Measurements from ENCODE around the gene ITGAD. TPM values are rescaled to one million over a fixed set of nuclear protein-coding genes. Genes with fewer than 3 reads are reported as not detected.

The ITGAD gene
- total and polyA plus RNA-seq, 2 of the 4 experiments (the other 2 are of a cell fraction): not detected

DNA sequence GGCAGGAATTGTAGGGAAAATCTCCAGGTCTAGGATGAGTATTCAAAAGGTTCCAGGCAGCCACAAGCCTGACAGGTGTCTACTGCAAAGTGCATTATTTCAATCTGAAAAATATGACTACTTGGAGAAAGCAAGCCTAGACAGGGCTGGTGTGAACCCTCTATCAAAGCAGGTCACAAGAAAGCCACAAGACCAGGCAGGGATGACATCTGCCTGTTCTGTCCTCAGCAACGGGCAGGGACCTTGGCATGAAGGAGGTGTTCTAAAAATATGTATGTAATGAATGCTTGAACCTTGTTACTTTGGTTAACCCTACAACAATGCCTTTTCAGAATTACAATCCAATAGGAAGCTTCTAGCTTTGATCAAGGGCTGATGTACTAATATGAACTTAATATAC, 36.2 kb downstream of the ITGAD start:
- Histone ChIP-seq H3K4ac (ENCODE audit: low read depth, low read length) (no peak overlapping the region), H3K4me2 (ENCODE audit: low read depth, low read length) (no peak overlapping the region), H3K4me1 (ENCODE audit: control insufficient read depth, insufficient read depth, low read length) (no peaks in the 10 kb centered on the region), H3K27me3 (ENCODE audit: control insufficient read depth, insufficient read depth, low read length) (peaks cover 24% of the 10 kb centered on the region), H2BK120ac (ENCODE audit: low read depth, low read length) (no peak overlapping the region), H3K23ac (ENCODE audit: low read depth, low read length) (no peak overlapping the region), H3K36me3 (ENCODE audit: control insufficient read depth, insufficient read depth, low read length) (no peaks in the 10 kb centered on the region), H3K9me3 (ENCODE audit: control insufficient read depth, insufficient read depth, low read length) (no peaks in the 10 kb centered on the region; the same call in 1 of the 2 replicates), H4K91ac (ENCODE audit: insufficient read depth, low read depth, low read length) (no peak overlapping the region), H3K9ac (ENCODE audit: low read depth, low read length) (no peak overlapping the region), H3K18ac (ENCODE audit: low read depth, low read length) (no peak overlapping the region), H4K5ac (ENCODE audit: low read depth, low read length) (no peak overlapping the region), H4K20me1 (ENCODE audit: insufficient read depth, low read length) (no peaks in the 10 kb centered on the region), H3K14ac (replicated peaks; ENCODE audit: low read depth, low read length) (no peak overlapping the region), H2BK5ac (ENCODE audit: low read depth, low read length, poor library complexity, severe bottlenecking) (no peak overlapping the region), H2BK20ac (ENCODE audit: low read depth, low read length) (no peak overlapping the region), H4K8ac (ENCODE audit: low read depth in 2 of 2, low read length in 2 of 2) (no peak overlapping the region), H3K4me3 (ENCODE audit: insufficient read depth, low read depth, low read length) (no peak overlapping the region), H2BK15ac (ENCODE audit: low read depth, low read length) (no peak overlapping the region), H3K56ac (ENCODE audit: extremely low read depth, insufficient read depth, low read length) (no peak overlapping the region), H3K9me1 (ENCODE audit: insufficient read depth, low read length) (no peaks in the 10 kb centered on the region), H3K79me1 (ENCODE audit: low read depth in 1 of 2, low read length in 2 of 2) (no peaks in the 10 kb centered on the region), H2AK5ac (ENCODE audit: low read depth, low read length) (no peak overlapping the region), H2AK9ac (replicated peaks; ENCODE audit: low read depth, low read length, poor library complexity) (no peak overlapping the region), H2AFZ (replicated peaks; ENCODE audit: low read length, poor library complexity) (no peak overlapping the region), H3K27ac (ENCODE audit: insufficient read depth, low read length) (no peak overlapping the region)
- no peak for DNase-seq
- no TSS peak for BruUV-seq (replicated peaks)
- intact Hi-C loops (cut with micrococcal nuclease): no loop called here
- ATAC-seq (ENCODE audit: low read depth): no peak
- dilution Hi-C loops (cut with HindIII; ENCODE audit: low sequenced_read_pairs, unreplicated experiment): no loop called here
- CTCF ChIA-PET: interaction anchor here (1.1 to 1.2 kb wide), 2 partner anchors 12 to 23 kb away, joined by 3 read pairs; no protein-coding TSS in a partner anchor
- TF ChIP-seq, protein P1, sequence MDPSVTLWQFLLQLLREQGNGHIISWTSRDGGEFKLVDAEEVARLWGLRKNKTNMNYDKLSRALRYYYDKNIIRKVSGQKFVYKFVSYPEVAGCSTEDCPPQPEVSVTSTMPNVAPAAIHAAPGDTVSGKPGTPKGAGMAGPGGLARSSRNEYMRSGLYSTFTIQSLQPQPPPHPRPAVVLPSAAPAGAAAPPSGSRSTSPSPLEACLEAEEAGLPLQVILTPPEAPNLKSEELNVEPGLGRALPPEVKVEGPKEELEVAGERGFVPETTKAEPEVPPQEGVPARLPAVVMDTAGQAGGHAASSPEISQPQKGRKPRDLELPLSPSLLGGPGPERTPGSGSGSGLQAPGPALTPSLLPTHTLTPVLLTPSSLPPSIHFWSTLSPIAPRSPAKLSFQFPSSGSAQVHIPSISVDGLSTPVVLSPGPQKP (IDR thresholded peaks at IDR 0.05; ENCODE audit: borderline replicate concordance, low read depth, low read length): no peak
- TF ChIP-seq BHLHE40 (IDR thresholded peaks at IDR 0.05; ENCODE audit: low read depth, low read length): no peak
- TF ChIP-seq MAZ (IDR thresholded peaks at IDR 0.05; ENCODE audit: borderline replicate concordance, low read depth, low read length): no peak
- no peak for TF ChIP-seq FOS (IDR thresholded peaks at IDR 0.05; ENCODE audit: low read depth, low read length)
- no peak for TF ChIP-seq RCOR1 (IDR thresholded peaks at IDR 0.05; ENCODE audit: insufficient replicate concordance, low read length)
- TF ChIP-seq, protein P2, sequence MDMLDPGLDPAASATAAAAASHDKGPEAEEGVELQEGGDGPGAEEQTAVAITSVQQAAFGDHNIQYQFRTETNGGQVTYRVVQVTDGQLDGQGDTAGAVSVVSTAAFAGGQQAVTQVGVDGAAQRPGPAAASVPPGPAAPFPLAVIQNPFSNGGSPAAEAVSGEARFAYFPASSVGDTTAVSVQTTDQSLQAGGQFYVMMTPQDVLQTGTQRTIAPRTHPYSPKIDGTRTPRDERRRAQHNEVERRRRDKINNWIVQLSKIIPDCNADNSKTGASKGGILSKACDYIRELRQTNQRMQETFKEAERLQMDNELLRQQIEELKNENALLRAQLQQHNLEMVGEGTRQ (IDR thresholded peaks at IDR 0.05; ENCODE audit: low read depth, low read length): no peak
- TF ChIP-seq POLR2A (IDR thresholded peaks at IDR 0.05; ENCODE audit: low read depth, low read length): no peak
- no peak for TF ChIP-seq NFE2L2 (IDR thresholded peaks at IDR 0.05; ENCODE audit: low read depth, low read length)
- TF ChIP-seq, protein P3, sequence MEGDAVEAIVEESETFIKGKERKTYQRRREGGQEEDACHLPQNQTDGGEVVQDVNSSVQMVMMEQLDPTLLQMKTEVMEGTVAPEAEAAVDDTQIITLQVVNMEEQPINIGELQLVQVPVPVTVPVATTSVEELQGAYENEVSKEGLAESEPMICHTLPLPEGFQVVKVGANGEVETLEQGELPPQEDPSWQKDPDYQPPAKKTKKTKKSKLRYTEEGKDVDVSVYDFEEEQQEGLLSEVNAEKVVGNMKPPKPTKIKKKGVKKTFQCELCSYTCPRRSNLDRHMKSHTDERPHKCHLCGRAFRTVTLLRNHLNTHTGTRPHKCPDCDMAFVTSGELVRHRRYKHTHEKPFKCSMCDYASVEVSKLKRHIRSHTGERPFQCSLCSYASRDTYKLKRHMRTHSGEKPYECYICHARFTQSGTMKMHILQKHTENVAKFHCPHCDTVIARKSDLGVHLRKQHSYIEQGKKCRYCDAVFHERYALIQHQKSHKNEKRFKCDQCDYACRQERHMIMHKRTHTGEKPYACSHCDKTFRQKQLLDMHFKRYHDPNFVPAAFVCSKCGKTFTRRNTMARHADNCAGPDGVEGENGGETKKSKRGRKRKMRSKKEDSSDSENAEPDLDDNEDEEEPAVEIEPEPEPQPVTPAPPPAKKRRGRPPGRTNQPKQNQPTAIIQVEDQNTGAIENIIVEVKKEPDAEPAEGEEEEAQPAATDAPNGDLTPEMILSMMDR (conservative IDR thresholded peaks at IDR 0.05; ENCODE audit: low read depth, low read length): no peak
- TF ChIP-seq RFX5 (IDR thresholded peaks at IDR 0.05; ENCODE audit: low read depth, low read length): no peak
- no peak for TF ChIP-seq MXI1 (IDR thresholded peaks at IDR 0.05; ENCODE audit: borderline replicate concordance, low read depth, low read length)
- no peak for TF ChIP-seq SMC3 (IDR thresholded peaks at IDR 0.05; ENCODE audit: low read depth, low read length)
- TF ChIP-seq RAD21 (IDR thresholded peaks at IDR 0.05; ENCODE audit: low read length): no peak
- TF ChIP-seq MAFK (IDR thresholded peaks at IDR 0.05; ENCODE audit: low read depth, low read length): no peak
- no peak for TF ChIP-seq CEBPB (IDR thresholded peaks at IDR 0.05; ENCODE audit: low read depth, low read length)
- TF ChIP-seq CHD1 (IDR thresholded peaks at IDR 0.05; ENCODE audit: low read depth, low read length): no peak
- POLR2A ChIA-PET (ENCODE audit: unreplicated experiment): no interaction called here
- WGBS, 2 experiments (ENCODE audit: extremely low coverage in 2 of 2, insufficient read length in 1 of 2): no CpG with 5 or more reads among the region's 1 CpG
- in situ Hi-C loops (cut with MboI; ENCODE audit: low sequenced_read_pairs): no loop called here
